NCI-H2227 (cell line): ENCODE data around the gene BACE1-AS.
"Not testable (repeated sequence)": the region's sequence is repeated elsewhere in the genome, so short reads cannot be mapped to it uniquely, and the experiment has no call there.

Experiments used
- DNase-seq: peaks from one replicate; lab custom pipeline; 2025; ENCODE audit not compliant: unreplicated experiment; lab: John Stamatoyannopoulos, UW

BACE1-AS gene

GRCh38 chr11:117290809-117291396 is at the start of gene BACE1-AS:
TSS of gene BACE1-AS (plus strand) at chr11:117291346.
- DNase-seq = no peak

DNA sequence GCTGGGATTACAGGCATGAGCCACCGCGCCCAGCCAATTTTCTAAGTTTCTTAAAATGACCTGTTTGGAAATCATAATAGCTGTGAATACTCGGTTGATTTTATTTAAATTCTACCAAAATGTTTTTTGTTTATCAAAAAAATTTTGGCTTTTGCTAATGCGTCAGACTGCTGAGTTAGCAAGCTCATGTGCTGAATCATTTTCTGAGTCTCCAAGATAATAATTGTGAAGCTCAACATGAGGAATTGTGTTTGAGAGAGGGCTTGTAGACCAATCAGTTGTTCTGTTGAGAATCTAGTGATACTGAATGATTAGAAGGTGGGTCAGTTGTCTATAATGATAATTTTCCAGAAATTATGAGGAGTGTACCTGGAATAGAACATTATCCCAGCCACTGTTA is 42.8 kb upstream of the BACE1-AS start:
- DNase-seq = no peak

GRCh38 chr11:117249571-117249970 is 41.6 kb upstream of the BACE1-AS start:
- no peak for DNase-seq

- DNase-seq = no peak
Measured at GRCh38 chr11:117251506-117251905, 39.6 kb upstream of the BACE1-AS start.

GRCh38 chr11:117255966-117256365 is 35.2 kb upstream of the BACE1-AS start:
- no peak for DNase-seq

GRCh38 chr11:117256573-117256972 is 34.6 kb upstream of the BACE1-AS start:
- DNase-seq = no peak

DNA sequence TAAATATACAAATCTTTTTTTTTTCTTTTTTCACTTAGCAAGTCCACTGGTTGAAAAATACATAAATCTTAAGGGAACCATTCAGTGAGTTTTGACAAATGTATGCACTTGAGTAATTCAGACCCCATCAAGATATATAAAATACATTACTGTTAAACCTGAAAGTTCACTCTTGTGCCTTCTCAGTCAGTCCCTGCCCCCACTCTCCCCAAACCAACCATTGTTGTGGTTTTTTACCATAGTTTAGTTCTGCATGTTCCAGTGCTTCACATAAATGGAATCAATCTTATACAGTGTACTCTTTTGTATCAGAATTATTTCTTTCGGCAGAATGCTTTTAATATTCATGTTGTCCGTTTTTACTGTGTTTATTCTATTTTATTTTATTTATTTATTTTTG is 32.6 kb upstream of the BACE1-AS start:
- no peak for DNase-seq

DNA sequence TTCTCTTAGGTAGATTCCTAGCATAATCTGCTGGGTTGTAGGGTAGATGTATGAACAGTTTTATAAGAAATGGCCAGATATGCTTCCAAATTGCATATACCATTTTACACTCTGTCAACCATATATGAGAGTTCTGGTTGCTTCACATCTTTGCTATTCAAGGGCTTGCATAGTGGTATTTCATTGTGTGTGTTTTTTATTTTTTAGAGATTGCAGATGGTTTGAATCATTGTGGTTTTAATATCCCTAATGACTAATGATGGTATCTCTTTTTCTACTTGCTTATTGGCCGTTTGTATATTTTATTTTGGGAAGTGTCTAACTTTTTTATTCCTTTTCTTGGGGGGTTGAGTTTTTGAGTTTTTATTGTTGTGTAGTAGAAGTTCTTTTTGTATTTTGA is 31.7 kb upstream of the BACE1-AS start:
- DNase-seq = no peak

- not testable (repeated sequence) for DNase-seq
Measured at GRCh38 chr11:117264624-117265323, 26.4 kb upstream of the BACE1-AS start.

DNA sequence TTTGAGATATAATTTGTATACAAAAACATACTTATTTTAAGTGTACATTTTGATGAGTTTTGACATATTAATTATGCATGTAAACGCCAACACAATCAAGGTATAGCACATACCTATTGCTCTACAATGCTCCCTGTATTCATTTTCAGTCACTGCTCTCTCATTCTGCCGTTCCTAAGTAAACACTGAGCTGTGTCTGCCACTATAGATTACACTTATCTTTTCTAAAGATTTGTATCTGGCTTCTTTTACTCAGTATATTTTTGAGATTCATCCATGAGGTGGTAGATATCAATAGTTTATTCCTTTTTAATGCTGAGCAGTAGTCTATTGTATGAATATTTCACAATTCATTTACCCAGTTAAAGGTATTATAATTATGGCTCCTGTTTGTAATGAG is 25.4 kb upstream of the BACE1-AS start:
- no peak for DNase-seq

DNA sequence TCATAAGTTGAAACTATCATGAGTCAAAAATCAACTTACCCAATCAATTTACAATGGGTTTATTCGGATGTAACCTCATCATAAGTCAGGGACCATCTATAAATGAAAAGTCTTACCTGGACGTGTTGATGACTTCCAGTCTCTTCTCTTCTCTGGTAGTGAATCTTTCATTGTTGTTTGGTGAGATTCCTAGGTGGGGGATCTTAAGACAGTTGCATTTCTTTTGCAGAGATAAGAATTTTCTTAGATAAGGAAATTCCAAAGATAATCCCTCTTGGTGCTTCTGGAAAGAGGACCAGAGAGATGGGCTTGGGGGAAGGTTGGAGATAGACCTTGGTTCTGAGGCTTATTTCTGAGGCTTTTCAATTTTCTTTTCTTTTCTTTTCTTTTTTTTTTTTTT is 21.3 kb upstream of the BACE1-AS start:
- DNase-seq = no peak

GRCh38 chr11:117271208-117271607 is 19.9 kb upstream of the BACE1-AS start:
- DNase-seq = no peak

DNA sequence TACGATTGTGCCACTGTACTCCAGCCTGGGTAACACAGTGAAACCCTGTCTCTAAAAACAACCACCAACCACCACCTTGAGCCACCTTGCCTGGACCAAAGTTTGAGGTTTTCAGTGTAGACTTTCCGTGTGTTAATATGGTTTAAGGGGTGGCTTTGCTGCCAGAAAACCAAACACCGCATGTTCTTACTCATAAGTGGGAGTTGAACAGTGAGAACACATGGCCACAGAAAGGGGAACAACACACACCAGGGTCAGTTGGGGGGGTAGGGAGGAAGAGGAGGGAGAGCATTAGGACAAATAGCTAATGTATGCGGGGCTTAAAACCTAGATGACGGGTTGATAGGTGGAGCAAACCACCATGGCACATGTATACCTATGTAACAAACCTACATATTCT is 19.0 kb upstream of the BACE1-AS start:
- DNase-seq = not testable (repeated sequence)

DNA sequence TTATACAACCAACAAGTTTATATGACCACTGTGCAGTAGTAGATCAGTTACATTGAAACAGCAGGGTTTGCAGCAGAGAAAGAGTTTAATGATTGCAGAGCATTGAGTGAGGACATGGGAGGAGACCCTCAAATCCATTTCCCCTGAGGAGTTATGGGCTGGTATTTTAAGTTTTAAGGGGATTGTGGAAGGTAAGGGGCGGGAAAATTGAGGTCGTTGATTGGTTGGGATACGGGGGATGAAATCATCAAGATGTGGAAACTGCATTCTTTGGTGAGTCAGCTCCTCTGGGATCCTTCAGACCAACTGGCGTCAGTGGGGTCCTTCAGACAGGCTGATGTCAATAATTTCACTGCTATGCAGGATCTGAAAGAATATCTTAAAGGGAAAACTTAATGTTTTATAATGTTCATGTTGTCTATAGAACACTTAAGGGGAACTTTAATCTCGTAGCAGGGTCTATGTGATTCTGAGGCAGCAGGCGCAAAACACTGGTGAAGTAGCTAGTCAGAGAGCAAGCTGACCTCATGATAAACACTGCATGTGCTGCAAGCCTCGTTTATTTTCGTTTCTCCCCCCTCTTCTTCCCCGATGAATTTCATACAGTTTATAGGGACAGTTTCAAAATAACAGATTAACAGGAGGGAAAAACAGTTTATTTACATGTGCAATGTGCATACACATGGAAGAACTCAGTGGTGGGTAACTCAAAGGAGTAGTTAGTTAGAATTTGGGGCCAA is 17.4 kb upstream of the BACE1-AS start:
- peak; percentile 45 for DNase-seq

DNA sequence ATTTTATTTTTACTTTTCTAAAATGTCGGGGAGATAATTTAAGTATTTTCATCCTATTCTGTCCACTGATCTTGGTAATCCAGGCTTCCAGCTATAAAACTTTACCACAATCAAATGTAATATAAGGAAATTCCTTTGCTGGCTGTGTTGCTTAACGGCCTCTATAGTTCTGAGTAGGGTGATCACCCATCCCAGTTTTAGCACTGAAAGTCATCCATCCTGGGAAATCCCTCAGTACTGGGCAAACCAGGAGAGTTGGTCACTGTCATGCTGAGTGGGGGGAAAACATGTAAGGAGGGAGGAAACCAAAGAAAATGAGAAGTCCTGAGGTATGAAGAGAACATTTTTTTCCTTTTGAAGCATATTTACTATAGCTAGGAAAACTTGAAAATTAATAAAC is 12.8 kb upstream of the BACE1-AS start:
- no peak for DNase-seq

DNA sequence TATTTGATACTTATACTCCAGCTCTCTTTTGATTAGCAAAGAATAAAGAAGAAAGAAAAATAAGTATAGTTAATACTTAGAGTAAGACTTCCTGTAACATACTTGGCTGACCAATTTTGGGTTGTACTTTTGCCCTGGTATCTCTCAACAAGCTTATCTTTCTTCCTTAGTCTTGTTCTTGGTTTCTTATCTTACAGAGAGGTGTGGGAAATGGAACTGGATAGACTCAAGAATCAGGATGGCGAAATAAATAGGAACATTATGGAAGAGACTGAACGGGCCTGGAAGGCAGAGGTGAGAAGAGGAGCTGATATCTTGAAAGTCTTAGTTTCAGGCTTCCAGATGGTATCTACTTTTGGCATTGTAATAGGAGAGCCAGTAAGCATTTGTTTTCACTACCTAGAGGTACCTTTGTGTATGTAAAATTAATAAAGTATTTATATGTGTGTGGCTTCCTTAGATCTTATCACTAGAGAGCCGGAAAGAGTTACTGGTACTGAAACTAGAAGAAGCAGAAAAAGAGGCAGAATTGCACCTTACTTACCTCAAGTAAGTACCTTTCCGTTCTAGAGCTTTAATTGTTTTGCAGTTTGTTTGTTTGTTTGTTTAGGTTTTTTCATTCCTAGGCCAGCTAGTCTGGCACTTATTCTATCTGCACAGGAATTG is 11.3 kb upstream of the BACE1-AS start:
- DNase-seq = no peak

GRCh38 chr11:117281159-117281558 is 10.0 kb upstream of the BACE1-AS start:
- peak; percentile 18 for DNase-seq

- DNase-seq = no peak
Measured at GRCh38 chr11:117281869-117282268, 9.3 kb upstream of the BACE1-AS start.

DNA sequence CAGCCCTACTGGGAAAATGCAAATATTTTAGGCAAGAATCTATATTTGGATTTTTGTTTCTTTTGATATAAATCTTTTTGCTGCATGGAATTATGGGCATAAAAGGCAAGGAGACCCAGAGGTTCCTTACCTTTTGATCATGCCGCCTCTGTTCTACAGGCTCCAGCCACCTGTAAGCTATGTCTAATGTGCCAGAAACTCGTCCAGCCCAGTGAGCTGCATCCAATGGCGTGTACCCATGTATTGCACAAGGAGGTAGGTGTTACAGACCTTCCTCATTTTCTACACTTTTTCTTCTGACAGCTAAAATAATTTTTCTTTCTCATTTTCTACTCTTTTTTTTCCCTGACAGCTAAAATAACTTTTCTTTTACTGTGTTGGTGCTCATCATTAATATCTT is 8.2 kb upstream of the BACE1-AS start:
- no peak for DNase-seq

DNA sequence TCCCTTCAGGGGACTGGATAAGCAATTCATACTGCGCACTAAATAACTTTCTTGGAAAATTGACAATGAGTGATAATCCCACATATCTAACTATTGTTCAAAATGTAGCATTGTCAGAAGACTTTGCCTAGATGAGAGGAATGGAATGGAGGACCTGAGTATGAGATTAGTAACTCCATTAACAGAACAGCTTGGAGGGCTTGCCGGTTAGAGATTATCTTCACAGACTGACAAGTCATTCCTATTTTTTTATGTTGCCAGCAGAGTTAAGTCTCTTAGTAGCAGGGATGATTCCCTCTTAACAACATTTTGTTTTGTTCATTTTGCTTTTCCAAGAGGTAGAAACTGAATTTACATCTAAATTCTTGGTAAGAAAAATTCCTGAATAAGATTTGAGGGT is 7.1 kb upstream of the BACE1-AS start:
- no peak for DNase-seq

- no peak for DNase-seq
Measured at GRCh38 chr11:117286588-117286987, 4.6 kb upstream of the BACE1-AS start.

GRCh38 chr11:117287668-117288067 is 3.5 kb upstream of the BACE1-AS start:
- DNase-seq = no peak
